ENCODE results near the gene HBD. TPM values are rescaled to one million over a fixed set of nuclear protein-coding genes. Genes with fewer than 3 reads are reported as not detected.

Gene HBD
- polyA plus RNA-seq, 2 of the 4 experiments (the other 2 are of a cell fraction), result not detected

- TF ChIP-seq E2F6 (IDR thresholded peaks at IDR 0.05; ENCODE audit: borderline replicate concordance, low read depth) (no peak), HES2 (IDR thresholded peaks at IDR 0.05) (no peak), FOSB (CRISPR knock-in tag; IDR thresholded peaks at IDR 0.05) (no peak), GATA3 (IDR thresholded peaks at IDR 0.05; ENCODE audit: borderline replicate concordance) (no peak), CHD4 (IDR thresholded peaks at IDR 0.05; ENCODE audit: borderline replicate concordance) (no peak)
- CTCF ChIA-PET, result interaction anchor here (1.5 kb wide), 1 partner anchor 40 kb away, joined by 4 read pairs; no protein-coding TSS in a partner anchor
- ATAC-seq (no peak), DNase-seq (ENCODE audit: low read depth in 1 of 2, low spot score in 1 of 2) (no peak), FAIRE-seq (no peak)
- Histone ChIP-seq H3K9me3 (no peaks in the 10 kb centered on the region), H3K27ac (no peak overlapping the region), H3K4me2 (no peak overlapping the region), H3K4me3 (no peak overlapping the region), H3K4me1 (no peaks in the 10 kb centered on the region)
- POLR2A ChIA-PET, result no interaction called here
- 5% methylated on average over 2 of the region's 2 CpGs for WGBS (ENCODE audit: missing lambda C conversion rate)
Observed at GRCh38 chr11:5240458-5240857, 6.2 kb upstream of the HBD start.

- TF ChIP-seq REST (IDR thresholded peaks at IDR 0.05), result no peak
- no peak for TF ChIP-seq FOXS1 (CRISPR knock-in tag; IDR thresholded peaks at IDR 0.05)
- TF ChIP-seq HOXA7 (CRISPR knock-in tag; IDR thresholded peaks at IDR 0.05), result no peak
- no peak for TF ChIP-seq EHMT2 (IDR thresholded peaks at IDR 0.05; ENCODE audit: low read depth)
- no peak for TF ChIP-seq TFCP2L1 (CRISPR knock-in tag; IDR thresholded peaks at IDR 0.05)
- no peak for TF ChIP-seq TP53 (CRISPR knock-in tag; IDR thresholded peaks at IDR 0.05)
- TF ChIP-seq RCOR1 (IDR thresholded peaks at IDR 0.05; ENCODE audit: low read depth, low read length), result no peak
- TF ChIP-seq RARB (CRISPR knock-in tag; IDR thresholded peaks at IDR 0.05), result no peak
- no peak for TF ChIP-seq ZSCAN20 (CRISPR knock-in tag; IDR thresholded peaks at IDR 0.05)
- no peak for TF ChIP-seq HES2 (IDR thresholded peaks at IDR 0.05)
- no peak for TF ChIP-seq PBX3 (IDR thresholded peaks at IDR 0.05)
- TF ChIP-seq CHD2 (IDR thresholded peaks at IDR 0.05; ENCODE audit: low read length, partially characterized antibody), result no peak
- no peak for TF ChIP-seq E2F6 (IDR thresholded peaks at IDR 0.05; ENCODE audit: borderline replicate concordance, low read depth)
- TF ChIP-seq RNF2 (IDR thresholded peaks at IDR 0.05; ENCODE audit: borderline replicate concordance, low read depth), result no peak
- no peak for TF ChIP-seq HOXB13 (CRISPR knock-in tag; IDR thresholded peaks at IDR 0.05; ENCODE audit: low read depth)
- TF ChIP-seq BCL3 (IDR thresholded peaks at IDR 0.05), result no peak
- no peaks in the 10 kb centered on the region for H3K9me3 ChIP-seq
- H3K4me3 ChIP-seq, result no peak overlapping the region
- H3K27ac ChIP-seq, result no peak overlapping the region
- POLR2A ChIA-PET, result no interaction called here
- no peaks in the 10 kb centered on the region for H3K4me1 ChIP-seq
- WGBS (ENCODE audit: missing lambda C conversion rate), result 19% methylated on average over 1 of the region's 1 CpG
- no peak for DNase-seq (ENCODE audit: low read depth in 1 of 2, low spot score in 1 of 2)
- FAIRE-seq, result no peak
- CTCF ChIA-PET, result no interaction called here
- H3K4me2 ChIP-seq, result no peak overlapping the region
- no peak for ATAC-seq
Observed at GRCh38 chr11:5240056-5240455, 5.8 kb upstream of the HBD start.

All from A549 (cell line).